H1 (cell line): Measurements from ENCODE around the gene GADD45B. TPM values are rescaled to one million over a fixed set of nuclear protein-coding genes. Genes with fewer than 3 reads are reported as not detected.
"Not testable (repeated sequence)": the region's sequence is repeated elsewhere in the genome, so short reads cannot be mapped to it uniquely, and the experiment has no call there.

Experiments used
- CTCF ChIA-PET: fragments of 300-600 bp; sonication (Branson Sonifier 250); formaldehyde crosslinking; loops from one replicate; lab custom pipeline; 2021; ENCODE audit not compliant: partially characterized antibody; lab: Charles Lee
- POLR2A ChIA-PET: fragments of 300-600 bp; sonication (Branson Sonifier 250); formaldehyde crosslinking; loops from one replicate; lab custom pipeline; 2021; ENCODE audit warnings: inconsistent platforms; ENCODE audit not compliant: partially characterized antibody; lab: Charles Lee
- DNase-seq, 2 experiments: peaks; one replicate each; pipeline versions ENCODE4 v3.0.0 to v3.0.0-alpha.2; 2010 to 2022; ENCODE audit warnings: low spot score in 2 of 2, low read depth in 1 of 2, mixed read lengths in 1 of 2
- FAIRE-seq: peaks from 2 replicates; lab custom pipeline; 2011; peaks lifted over from hg19 to GRCh38; lab: Jason Lieb, UNC
- H2AFZ ChIP-seq: 2 replicates; pipeline ENCODE4 v1.8.1; 2012; ENCODE audit warnings: low read length, inconsistent platforms
- H2AK5ac ChIP-seq: 2 replicates; pipeline ENCODE4 v1.6.1; 2013; ENCODE audit warnings: low read depth, low read length
- H2BK120ac ChIP-seq: replicated peaks from 2 replicates; pipeline ENCODE3; 2013; ENCODE audit warnings: low read depth, low read length, inconsistent platforms
- H2BK12ac ChIP-seq: 2 replicates; pipeline ENCODE4 v1.6.1; 2013; ENCODE audit warnings: low read depth, low read length
- H2BK15ac ChIP-seq: 2 replicates; pipeline ENCODE4 v1.6.1; 2013; ENCODE audit warnings: low read length
- H2BK20ac ChIP-seq: 2 replicates; pipeline ENCODE4 v1.6.1; 2013; ENCODE audit warnings: low read length
- H2BK5ac ChIP-seq: 2 replicates; pipeline ENCODE4 v1.6.1; 2013; ENCODE audit warnings: low read depth, low read length
- H3K14ac ChIP-seq: 2 replicates; pipeline ENCODE4 v1.6.1; 2013; ENCODE audit warnings: inconsistent platforms; ENCODE audit not compliant: insufficient read length
- H3K18ac ChIP-seq: 2 replicates; pipeline ENCODE4 v1.6.1; 2013; ENCODE audit warnings: low read length; ENCODE audit errors: extremely low read depth
- H3K23ac ChIP-seq: 2 replicates; pipeline ENCODE4 v1.6.1; 2013; ENCODE audit warnings: inconsistent platforms; ENCODE audit not compliant: insufficient read length
- H3K23me2 ChIP-seq: 2 replicates; pipeline ENCODE4 v1.6.1; 2013; ENCODE audit warnings: low read depth, low read length
- H3K27ac ChIP-seq: 2 replicates; pipeline ENCODE4 v1.6.1; 2011; ENCODE audit warnings: low read depth, low read length, inconsistent platforms
- H3K27me3 ChIP-seq, 4 experiments: replicated peaks in 1 of 4; 1 replicate in 1 of 4; 2 replicates in 3 of 4; pipeline versions ENCODE4 v1.6.1 to v1.8.1; 2011 to 2013; ENCODE audit warnings: low read length in 3 of 4, mild to moderate bottlenecking in 3 of 4, inconsistent platforms in 2 of 4, mixed read lengths in 2 of 4, moderate library complexity in 1 of 4; ENCODE audit not compliant: control insufficient read depth in 3 of 4, insufficient read depth in 3 of 4; ENCODE audit errors: extremely low read depth in 1 of 4
- H3K36me3 ChIP-seq, 4 experiments: 2 replicates each; pipeline versions ENCODE4 v1.6.1 to v1.8.1; 2011 to 2013; ENCODE audit warnings: mild to moderate bottlenecking in 4 of 4, low read length in 3 of 4, moderate library complexity in 2 of 4, control low read depth in 1 of 4, inconsistent platforms in 1 of 4; ENCODE audit not compliant: insufficient read depth in 4 of 4, control insufficient read depth in 2 of 4
- H3K4ac ChIP-seq: replicated peaks from 2 replicates; pipeline ENCODE3; 2013; ENCODE audit warnings: low read length, low read depth, mixed read lengths, inconsistent platforms; ENCODE audit not compliant: insufficient read length
- H3K4me1 ChIP-seq, 4 experiments: replicated peaks in 1 of 4; 1 replicate in 1 of 4; 2 replicates in 3 of 4; pipeline versions ENCODE4 v1.6.1 to v1.8.1; 2011 to 2013; ENCODE audit warnings: low read length in 3 of 4, inconsistent platforms in 2 of 4, mixed read lengths in 1 of 4; ENCODE audit not compliant: insufficient read depth in 4 of 4, control insufficient read depth in 3 of 4
- H3K4me2 ChIP-seq, 2 experiments: 2 replicates each; pipeline versions ENCODE4 v1.6.1 to v1.8.1; 2011 to 2013; ENCODE audit warnings: low read depth in 2 of 2, low read length in 2 of 2, control low read depth in 1 of 2, inconsistent platforms in 1 of 2, mild to moderate bottlenecking in 1 of 2; ENCODE audit not compliant: insufficient read depth in 1 of 2
- H3K4me3 ChIP-seq, 4 experiments: fragments of 200-600, 300-600 bp in 1 of 4; sonication (generic), shearing (Covaris generic), sonication (Bioruptor Twin) in 1 of 4; 2 replicates each; pipeline versions ENCODE4 v1.5.1 to v1.8.1; 2011 to 2016; ENCODE audit warnings: low read length in 4 of 4, low read depth in 3 of 4, control low read depth in 2 of 4, inconsistent platforms in 2 of 4, mild to moderate bottlenecking in 2 of 4, mixed read lengths in 1 of 4, moderate library complexity in 1 of 4; ENCODE audit not compliant: insufficient read depth in 2 of 4; ENCODE audit errors: extremely low read depth in 1 of 4
- H3K56ac ChIP-seq: replicated peaks from 2 replicates; pipeline ENCODE3; 2013; ENCODE audit warnings: low read depth, mild to moderate bottlenecking, mixed read lengths, low read length, inconsistent platforms; ENCODE audit not compliant: insufficient read length
- H3K79me1 ChIP-seq: 2 replicates; pipeline ENCODE4 v1.6.1; 2013; ENCODE audit warnings: low read depth, low read length, control low read depth
- H3K79me2 ChIP-seq, 2 experiments: 2 replicates each; pipeline versions ENCODE4 v1.6.1 to v1.8.1; 2012 to 2013; ENCODE audit warnings: low read length in 2 of 2, mild to moderate bottlenecking in 2 of 2, inconsistent platforms in 1 of 2; ENCODE audit not compliant: insufficient read depth in 2 of 2, control insufficient read depth in 1 of 2
- H3K9ac ChIP-seq, 4 experiments: replicated peaks in 1 of 4; 1 replicate in 1 of 4; 2 replicates in 3 of 4; pipeline versions ENCODE4 v1.6.1 to v1.8.1; 2011 to 2013; ENCODE audit warnings: low read depth in 3 of 4, low read length in 3 of 4, control low read depth in 2 of 4, mild to moderate bottlenecking in 2 of 4, moderate library complexity in 2 of 4, inconsistent platforms in 1 of 4; ENCODE audit errors: extremely low read depth in 1 of 4
- H3K9me3 ChIP-seq, 2 experiments: 2 replicates each; pipeline versions ENCODE4 v1.6.1 to v1.8.1; 2012 to 2013; ENCODE audit warnings: mild to moderate bottlenecking in 2 of 2, moderate library complexity in 2 of 2, control low read depth in 1 of 2, inconsistent platforms in 1 of 2, low read depth in 1 of 2, low read length in 1 of 2, mixed read lengths in 1 of 2; ENCODE audit not compliant: insufficient read depth in 2 of 2
- H4K20me1 ChIP-seq, 2 experiments: replicated peaks in 1 of 2; 2 replicates each; pipeline versions ENCODE3 to v1.8.1; 2011 to 2013; ENCODE audit warnings: inconsistent platforms in 2 of 2, low read length in 2 of 2, mild to moderate bottlenecking in 1 of 2; ENCODE audit not compliant: insufficient read depth in 2 of 2, control insufficient read depth in 1 of 2
- H4K5ac ChIP-seq: 2 replicates; pipeline ENCODE4 v1.6.1; 2013; ENCODE audit warnings: low read length, low read depth, mixed read lengths, inconsistent platforms; ENCODE audit not compliant: insufficient read length
- H4K8ac ChIP-seq: 2 replicates; pipeline ENCODE4 v1.8.0; 2013; ENCODE audit warnings: mild to moderate bottlenecking, moderate library complexity, low read length, inconsistent platforms; ENCODE audit not compliant: insufficient read depth; ENCODE audit errors: extremely low read depth
- H4K91ac ChIP-seq: replicated peaks from 2 replicates; pipeline ENCODE3; 2013; ENCODE audit warnings: low read length, mixed read lengths, inconsistent platforms; ENCODE audit not compliant: insufficient read length
- WGBS, 2 experiments: shearing (Covaris generic) in 1 of 2; methylation state at CpG; one replicate each; pipeline versions ENCODE4 v1.1.6 to v1.1.7; 2013 to 2015; ENCODE audit warnings: low lambda C conversion rate in 2 of 2, mixed read lengths in 2 of 2, inconsistent platforms in 1 of 2, low coverage in 1 of 2, missing lambda C conversion rate in 1 of 2; ENCODE audit not compliant: insufficient replicate concordance in 2 of 2, insufficient coverage in 1 of 2, insufficient read length in 1 of 2; ENCODE audit errors: extremely low coverage in 1 of 2, missing lambda C conversion rate in 1 of 2; 5-methylcytosine and 5-hydroxymethylcytosine counted together
- polyA plus RNA-seq, 7 experiments: library from polyadenylated mRNA; depleted of rRNA in 3 of 7; stranded (reverse) in 5 of 7; unstranded in 2 of 7; fragments of >200 nt in 5 of 7; fragments of 200-250 nt in 2 of 7; gene quantifications; 1 replicate in 5 of 7; 2 replicates in 1 of 7; 4 replicates in 1 of 7; pipeline versions ENCODE4 v1.2.1 to v1.2.3, GENCODE V29; 2011 to 2013; ENCODE audit warnings: missing spikeins in 2 of 7, mixed read lengths in 2 of 7
- total RNA-seq: library from RNA; stranded (reverse); fragmentation: NEBNext Ultra II Directional; extraction: Animal tissue kit (Norgen Biotek cat#: 25700); gene quantifications from 2 replicates; pipeline ENCODE4 v1.2.1, GENCODE V29; 2021

Gene GADD45B
- total and polyA plus RNA-seq, 2 of the 8 experiments (the other 6 are each of a cell fraction or from before 2014, with no cell fraction given), result 7.4 to 11.4 TPM

DNA sequence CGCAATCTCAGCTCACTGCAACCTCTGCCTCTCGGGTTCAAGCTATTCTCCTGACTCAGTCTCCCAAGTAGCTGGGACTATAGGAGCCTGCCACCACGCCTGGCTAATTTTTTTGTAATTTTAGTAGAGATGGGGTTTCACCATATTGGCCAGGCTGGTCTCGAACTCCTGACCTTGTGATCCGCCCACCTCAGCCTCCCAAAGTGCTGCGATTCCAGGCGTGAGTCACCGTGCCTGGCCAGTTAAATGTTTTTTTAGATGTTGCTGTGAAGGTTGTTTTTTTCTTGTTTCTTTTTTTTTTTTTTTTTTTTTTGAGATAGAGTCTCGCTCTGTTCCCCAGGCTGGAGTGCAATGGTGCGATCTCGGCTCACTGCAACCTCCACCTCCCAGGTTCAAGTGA lies 42.9 kb downstream of the GADD45B start:
- not testable (repeated sequence) for H4K91ac ChIP-seq, H2AFZ ChIP-seq, H4K8ac ChIP-seq, H2BK120ac ChIP-seq, H3K4me3 ChIP-seq, H3K18ac ChIP-seq, FAIRE-seq, H3K4me2 ChIP-seq, H3K27me3 ChIP-seq, H2AK5ac ChIP-seq, H3K23ac ChIP-seq, H3K4ac ChIP-seq, H3K9me3 ChIP-seq, H3K79me1 ChIP-seq, H4K20me1 ChIP-seq, H3K56ac ChIP-seq, H2BK12ac ChIP-seq, H3K9ac ChIP-seq, H3K36me3 ChIP-seq, H3K14ac ChIP-seq, H2BK15ac ChIP-seq, H2BK5ac ChIP-seq, H3K27ac ChIP-seq, H2BK20ac ChIP-seq, H3K23me2 ChIP-seq, H4K5ac ChIP-seq, H3K4me1 ChIP-seq, H3K79me2 ChIP-seq, DNase-seq
- WGBS, 2 experiments, result 91% methylated on average over 10 of the region's 11 CpGs; no CpG with 5 or more reads in 1 of the 2 experiments
- ChIA-PET POLR2A (interaction anchor here (0.7 to 5.6 kb wide), 4 partner anchors 12 to 84 kb away, joined by 3 to 37 read pairs (median 3); partner anchors contain the start of gene GADD45B), CTCF (interaction anchor here (0.6 to 1.7 kb wide), 4 partner anchors 9 to 125 kb away, joined by 3 to 9 read pairs (median 4); no protein-coding TSS in a partner anchor)
